ENCODE measurements around the gene PLPP4. TPM values are rescaled to one million over a fixed set of nuclear protein-coding genes. Genes with fewer than 3 reads are reported as not detected.

The PLPP4 gene
- total RNA-seq, 2 donors from 2014 or later, result not detected

DNA sequence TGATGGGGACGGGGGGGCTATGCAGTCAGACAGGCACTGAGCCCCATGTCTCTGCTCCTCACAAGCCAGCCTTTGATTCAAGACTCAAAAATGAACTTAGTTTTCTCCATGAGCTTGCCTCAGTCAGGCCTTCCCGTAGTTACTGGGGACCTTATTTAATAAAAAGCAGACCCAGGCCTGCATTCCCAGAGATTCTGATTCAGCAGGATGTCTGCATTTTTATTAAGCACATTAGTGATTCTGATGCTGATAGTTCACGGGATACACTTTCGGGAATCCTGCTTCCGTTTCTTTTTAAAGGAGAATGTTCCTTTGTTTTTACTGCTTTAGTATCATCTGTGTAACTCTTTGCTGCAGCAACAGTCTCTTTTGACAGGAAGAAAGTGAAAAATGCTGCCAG is 28.3 kb upstream of the PLPP4 start:
- DNase-seq (ENCODE audit: low spot score) (no peak), ATAC-seq (ENCODE audit: insufficient number of reproducible peaks, low FRiP score, low read depth) (no peak)
- H3K4me3 ChIP-seq, result no peak overlapping the region
- no peaks in the 10 kb centered on the region for H3K36me3 ChIP-seq
- H3K4me1 ChIP-seq (ENCODE audit: control insufficient read depth in 1 of 2, low read depth in 2 of 2), result no peaks in the 10 kb centered on the region
- TF ChIP-seq, protein P1, sequence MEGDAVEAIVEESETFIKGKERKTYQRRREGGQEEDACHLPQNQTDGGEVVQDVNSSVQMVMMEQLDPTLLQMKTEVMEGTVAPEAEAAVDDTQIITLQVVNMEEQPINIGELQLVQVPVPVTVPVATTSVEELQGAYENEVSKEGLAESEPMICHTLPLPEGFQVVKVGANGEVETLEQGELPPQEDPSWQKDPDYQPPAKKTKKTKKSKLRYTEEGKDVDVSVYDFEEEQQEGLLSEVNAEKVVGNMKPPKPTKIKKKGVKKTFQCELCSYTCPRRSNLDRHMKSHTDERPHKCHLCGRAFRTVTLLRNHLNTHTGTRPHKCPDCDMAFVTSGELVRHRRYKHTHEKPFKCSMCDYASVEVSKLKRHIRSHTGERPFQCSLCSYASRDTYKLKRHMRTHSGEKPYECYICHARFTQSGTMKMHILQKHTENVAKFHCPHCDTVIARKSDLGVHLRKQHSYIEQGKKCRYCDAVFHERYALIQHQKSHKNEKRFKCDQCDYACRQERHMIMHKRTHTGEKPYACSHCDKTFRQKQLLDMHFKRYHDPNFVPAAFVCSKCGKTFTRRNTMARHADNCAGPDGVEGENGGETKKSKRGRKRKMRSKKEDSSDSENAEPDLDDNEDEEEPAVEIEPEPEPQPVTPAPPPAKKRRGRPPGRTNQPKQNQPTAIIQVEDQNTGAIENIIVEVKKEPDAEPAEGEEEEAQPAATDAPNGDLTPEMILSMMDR (IDR thresholded peaks at IDR 0.05), result no peak
- H3K27ac ChIP-seq, result no peak overlapping the region
- H3K27me3 ChIP-seq (replicated peaks; ENCODE audit: insufficient read depth), result no peaks in the 10 kb centered on the region
- H3K9me3 ChIP-seq, result no peaks in the 10 kb centered on the region

DNA sequence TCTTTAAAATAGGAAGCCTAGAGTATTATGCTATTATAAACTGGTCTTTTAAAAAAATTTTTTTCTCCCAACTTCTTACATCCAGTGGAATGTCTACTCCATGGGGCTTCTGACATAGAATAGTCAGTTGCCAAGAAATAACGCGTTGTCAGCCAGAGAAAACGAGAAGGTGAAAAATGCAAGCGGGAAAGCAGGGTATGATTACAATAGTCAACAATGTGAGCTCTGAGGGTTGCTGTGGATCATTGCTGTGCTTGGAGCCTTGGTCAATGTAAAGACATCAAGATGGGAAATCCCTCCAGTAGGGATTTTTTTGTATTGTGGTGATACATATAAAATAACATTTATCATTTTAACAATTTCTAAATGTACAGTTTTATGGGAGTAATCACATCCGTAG is 27.6 kb upstream of the PLPP4 start:
- Histone ChIP-seq H3K9me3 (no peaks in the 10 kb centered on the region), H3K36me3 (no peaks in the 10 kb centered on the region), H3K27ac (no peak overlapping the region), H3K27me3 (replicated peaks; ENCODE audit: insufficient read depth) (no peaks in the 10 kb centered on the region), H3K4me3 (no peak overlapping the region), H3K4me1 (ENCODE audit: control insufficient read depth in 1 of 2, low read depth in 2 of 2) (no peaks in the 10 kb centered on the region)
- no peak for DNase-seq (ENCODE audit: low spot score)
- TF ChIP-seq, protein P1 (IDR thresholded peaks at IDR 0.05), result no peak
- no peak for ATAC-seq (ENCODE audit: insufficient number of reproducible peaks, low FRiP score, low read depth)

- H3K4me3 ChIP-seq, result no peak overlapping the region
- H3K27ac ChIP-seq, result no peak overlapping the region
- TF ChIP-seq, protein P1 (IDR thresholded peaks at IDR 0.05), result no peak
- no peaks in the 10 kb centered on the region for H3K27me3 ChIP-seq (replicated peaks; ENCODE audit: insufficient read depth)
- no peaks in the 10 kb centered on the region for H3K36me3 ChIP-seq
- no peaks in the 10 kb centered on the region for H3K4me1 ChIP-seq (ENCODE audit: control insufficient read depth in 1 of 2, low read depth in 2 of 2)
- ATAC-seq (ENCODE audit: insufficient number of reproducible peaks, low FRiP score, low read depth) (no peak), DNase-seq (ENCODE audit: low spot score) (no peak)
- no peaks in the 10 kb centered on the region for H3K9me3 ChIP-seq
Observed at GRCh38 chr10:120431251-120431651, 25.8 kb upstream of the PLPP4 start.

GRCh38 chr10:120432209-120432608 is 24.8 kb upstream of the PLPP4 start:
- no peaks in the 10 kb centered on the region for H3K36me3 ChIP-seq
- no peak overlapping the region for H3K4me3 ChIP-seq
- ATAC-seq (ENCODE audit: insufficient number of reproducible peaks, low FRiP score, low read depth) (no peak), DNase-seq (ENCODE audit: low spot score) (no peak)
- TF ChIP-seq, protein P1 (IDR thresholded peaks at IDR 0.05), result no peak
- H3K9me3 ChIP-seq, result no peaks in the 10 kb centered on the region
- no peaks in the 10 kb centered on the region for H3K27me3 ChIP-seq (replicated peaks; ENCODE audit: insufficient read depth)
- H3K27ac ChIP-seq, result no peak overlapping the region
- H3K4me1 ChIP-seq (ENCODE audit: control insufficient read depth in 1 of 2, low read depth in 2 of 2), result no peaks in the 10 kb centered on the region

GRCh38 chr10:120433141-120433540 is 23.9 kb upstream of the PLPP4 start:
- no peak overlapping the region for H3K4me3 ChIP-seq
- TF ChIP-seq, protein P1 (IDR thresholded peaks at IDR 0.05), result no peak
- H3K36me3 ChIP-seq, result no peaks in the 10 kb centered on the region
- no peaks in the 10 kb centered on the region for H3K27me3 ChIP-seq (replicated peaks; ENCODE audit: insufficient read depth)
- DNase-seq (ENCODE audit: low spot score), result no peak
- H3K9me3 ChIP-seq, result no peaks in the 10 kb centered on the region
- no peaks in the 10 kb centered on the region for H3K4me1 ChIP-seq (ENCODE audit: control insufficient read depth in 1 of 2, low read depth in 2 of 2)
- no peak for ATAC-seq (ENCODE audit: insufficient number of reproducible peaks, low FRiP score, low read depth)
- H3K27ac ChIP-seq, result no peak overlapping the region
